GM13977 (cell line): ENCODE data around the gene SMG5.

Source experiments
- DNase-seq: peaks from one replicate; pipeline ENCODE4 v3.0.0; 2012; ENCODE audit warnings: low spot score
- in situ Hi-C: fragments of 300-500 bp; cut with MboI; formaldehyde crosslinking; loops from one replicate; pipeline ENCODE4 v1.12.0; 2022; ENCODE audit warnings: low sequenced_read_pairs, low pct_unique_long_range_greater_than_20kb, mixed read lengths, inconsistent platforms; ENCODE audit not compliant: unreplicated experiment
- TF ChIP-seq, protein P1 (sequence below): IDR thresholded peaks from 2 replicates; pipeline ENCODE4 v1.5.1; 2012; ENCODE audit warnings: mild to moderate bottlenecking, control low read depth; ENCODE audit not compliant: insufficient read depth; ENCODE audit errors: extremely low read depth, missing control alignments

Gene SMG5

GRCh38 chr1:156200044-156200443 lies 82.6 kb downstream of the SMG5 start:
- DNase-seq = no peak
- in situ Hi-C loops = no loop called here
- TF ChIP-seq, protein P1, sequence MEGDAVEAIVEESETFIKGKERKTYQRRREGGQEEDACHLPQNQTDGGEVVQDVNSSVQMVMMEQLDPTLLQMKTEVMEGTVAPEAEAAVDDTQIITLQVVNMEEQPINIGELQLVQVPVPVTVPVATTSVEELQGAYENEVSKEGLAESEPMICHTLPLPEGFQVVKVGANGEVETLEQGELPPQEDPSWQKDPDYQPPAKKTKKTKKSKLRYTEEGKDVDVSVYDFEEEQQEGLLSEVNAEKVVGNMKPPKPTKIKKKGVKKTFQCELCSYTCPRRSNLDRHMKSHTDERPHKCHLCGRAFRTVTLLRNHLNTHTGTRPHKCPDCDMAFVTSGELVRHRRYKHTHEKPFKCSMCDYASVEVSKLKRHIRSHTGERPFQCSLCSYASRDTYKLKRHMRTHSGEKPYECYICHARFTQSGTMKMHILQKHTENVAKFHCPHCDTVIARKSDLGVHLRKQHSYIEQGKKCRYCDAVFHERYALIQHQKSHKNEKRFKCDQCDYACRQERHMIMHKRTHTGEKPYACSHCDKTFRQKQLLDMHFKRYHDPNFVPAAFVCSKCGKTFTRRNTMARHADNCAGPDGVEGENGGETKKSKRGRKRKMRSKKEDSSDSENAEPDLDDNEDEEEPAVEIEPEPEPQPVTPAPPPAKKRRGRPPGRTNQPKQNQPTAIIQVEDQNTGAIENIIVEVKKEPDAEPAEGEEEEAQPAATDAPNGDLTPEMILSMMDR = no peak
